Type B pancreatic cell (in vitro differentiated cells): ENCODE measurements around the gene ABHD14A. TPM values are rescaled to one million over a fixed set of nuclear protein-coding genes. Genes with fewer than 3 reads are reported as not detected.

Experiments used
- DNase-seq: peaks from one replicate; pipeline ENCODE4 v3.0.0; 2021; ENCODE audit warnings: mixed read lengths; ENCODE audit not compliant: unreplicated experiment; ENCODE audit errors: extremely low spot score
- H3K27ac Mint-ChIP-seq: 2 replicates; pipeline ENCODE4 v1.8.0; 2021; ENCODE audit warnings: mild to moderate bottlenecking, mixed read lengths
- H3K27me3 Mint-ChIP-seq: 2 replicates; pipeline ENCODE4 v1.8.0; 2021; ENCODE audit warnings: mixed read lengths
- H3K36me3 Mint-ChIP-seq: 2 replicates; pipeline ENCODE4 v1.8.0; 2021; ENCODE audit warnings: mixed read lengths
- H3K4me1 Mint-ChIP-seq: one replicate; pipeline ENCODE4 v1.8.0; 2021; ENCODE audit warnings: mixed read lengths; ENCODE audit not compliant: unreplicated experiment
- H3K4me3 Mint-ChIP-seq: 2 replicates; pipeline ENCODE4 v1.8.0; 2021; ENCODE audit warnings: mild to moderate bottlenecking, mixed read lengths
- H3K9me3 Mint-ChIP-seq: 2 replicates; pipeline ENCODE4 v1.8.0; 2021; ENCODE audit warnings: mixed read lengths
- total RNA-seq: library from RNA; stranded (reverse); gene quantifications from 2 replicates; pipeline ENCODE4 v1.2.1, GENCODE V29; 2021; ENCODE audit warnings: low replicate concordance
- TF ChIP-seq, protein P1 (sequence below): fragments of 200-600 bp; sonication (generic); conservative IDR thresholded peaks from 2 replicates; pipeline ENCODE4 v1.5.0; 2021; ENCODE audit warnings: antibody characterized with exemption, mild to moderate bottlenecking

ABHD14A gene
- total RNA-seq, 1 donor from 2014 or later: 16.6 TPM

DNA sequence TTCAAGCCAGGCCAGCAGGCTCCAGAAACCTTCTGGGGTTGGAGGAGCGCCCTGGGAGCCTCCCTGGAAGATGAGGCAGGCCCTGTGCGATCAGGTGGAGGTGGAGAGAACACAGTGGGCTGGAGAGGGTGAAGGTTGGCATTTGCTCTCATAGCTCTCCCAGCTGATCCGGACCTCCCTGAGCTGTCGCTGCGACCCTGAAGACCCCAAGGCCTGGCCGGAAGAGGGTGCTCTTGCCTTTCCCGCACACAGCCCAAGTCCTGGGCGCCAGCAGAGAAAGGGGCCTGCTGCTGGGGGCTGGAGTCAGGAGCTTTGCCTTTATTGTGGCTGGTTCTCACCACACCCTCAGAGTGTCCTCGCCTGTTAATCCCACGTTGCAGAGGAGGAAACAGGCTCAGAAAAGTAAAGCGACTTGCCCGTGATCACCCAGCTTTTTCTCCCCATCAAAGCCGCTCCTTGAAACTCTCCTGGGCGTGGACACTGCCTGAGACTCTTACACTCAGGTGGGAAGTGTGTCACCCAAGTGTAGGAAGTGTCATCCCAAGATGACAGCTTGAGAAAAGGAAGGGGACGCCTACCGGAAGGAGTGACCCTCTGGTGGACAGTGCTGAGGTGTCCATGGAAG, 29.4 kb downstream of the ABHD14A start:
- H3K27ac Mint-ChIP-seq: no peak overlapping the region
- H3K4me1 Mint-ChIP-seq: peaks cover 16% of the 10 kb centered on the region
- H3K9me3 Mint-ChIP-seq: no peaks in the 10 kb centered on the region
- no peaks in the 10 kb centered on the region for H3K27me3 Mint-ChIP-seq
- no peak for DNase-seq
- peak overlapping the region; percentile 28 for H3K4me3 Mint-ChIP-seq
- TF ChIP-seq, protein P1, sequence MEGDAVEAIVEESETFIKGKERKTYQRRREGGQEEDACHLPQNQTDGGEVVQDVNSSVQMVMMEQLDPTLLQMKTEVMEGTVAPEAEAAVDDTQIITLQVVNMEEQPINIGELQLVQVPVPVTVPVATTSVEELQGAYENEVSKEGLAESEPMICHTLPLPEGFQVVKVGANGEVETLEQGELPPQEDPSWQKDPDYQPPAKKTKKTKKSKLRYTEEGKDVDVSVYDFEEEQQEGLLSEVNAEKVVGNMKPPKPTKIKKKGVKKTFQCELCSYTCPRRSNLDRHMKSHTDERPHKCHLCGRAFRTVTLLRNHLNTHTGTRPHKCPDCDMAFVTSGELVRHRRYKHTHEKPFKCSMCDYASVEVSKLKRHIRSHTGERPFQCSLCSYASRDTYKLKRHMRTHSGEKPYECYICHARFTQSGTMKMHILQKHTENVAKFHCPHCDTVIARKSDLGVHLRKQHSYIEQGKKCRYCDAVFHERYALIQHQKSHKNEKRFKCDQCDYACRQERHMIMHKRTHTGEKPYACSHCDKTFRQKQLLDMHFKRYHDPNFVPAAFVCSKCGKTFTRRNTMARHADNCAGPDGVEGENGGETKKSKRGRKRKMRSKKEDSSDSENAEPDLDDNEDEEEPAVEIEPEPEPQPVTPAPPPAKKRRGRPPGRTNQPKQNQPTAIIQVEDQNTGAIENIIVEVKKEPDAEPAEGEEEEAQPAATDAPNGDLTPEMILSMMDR: peak; percentile 79
- no peaks in the 10 kb centered on the region for H3K36me3 Mint-ChIP-seq

DNA sequence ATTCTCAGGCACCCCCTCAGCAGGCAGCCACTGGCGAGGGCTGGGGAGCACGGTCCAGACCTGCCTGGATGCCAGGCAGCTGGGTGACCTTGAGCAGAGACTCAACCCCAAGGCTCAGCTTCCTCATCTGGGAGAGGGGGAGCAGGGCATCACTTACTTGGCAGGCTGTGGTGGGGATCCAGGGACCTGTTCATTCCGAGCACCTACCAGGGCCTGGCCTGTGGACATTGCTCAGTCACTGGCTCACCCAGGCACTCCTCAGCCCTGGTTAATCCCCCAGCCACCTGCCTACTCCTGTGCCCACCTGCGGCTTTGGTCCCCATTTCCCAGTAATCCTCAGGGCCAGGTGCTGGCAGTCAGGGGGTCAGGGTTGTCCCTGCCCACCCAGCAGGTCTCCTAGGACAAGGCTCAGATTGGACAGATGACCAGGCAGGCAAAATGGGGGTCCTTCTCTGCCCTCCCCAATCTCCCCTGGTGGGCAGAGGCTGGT, 30.1 kb downstream of the ABHD14A start:
- Mint-ChIP-seq H3K27ac (no peak overlapping the region), H3K36me3 (no peaks in the 10 kb centered on the region)

DNA sequence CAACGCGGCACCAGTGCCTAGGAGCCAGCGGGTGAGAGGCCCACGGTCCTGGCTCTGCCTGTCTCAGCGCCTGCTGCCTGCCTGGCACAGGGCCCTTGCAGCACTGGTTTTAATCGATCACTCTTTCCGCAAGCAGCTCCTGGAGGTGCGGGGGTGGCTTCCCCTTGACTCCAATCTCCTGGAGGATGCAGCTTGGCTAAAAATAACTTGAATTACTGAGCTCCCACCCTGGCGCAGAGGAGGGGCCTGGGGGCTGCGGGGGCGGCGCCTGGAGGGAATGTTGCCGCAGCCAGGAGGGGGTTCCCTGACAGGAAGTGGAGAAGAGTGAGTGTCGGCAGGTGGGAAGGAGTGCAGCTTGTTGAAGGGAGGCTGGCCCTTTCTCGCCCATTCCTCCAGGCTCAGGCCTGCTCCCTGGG, 30.7 kb downstream of the ABHD14A start:
- peaks cover 16% of the 10 kb centered on the region for H3K4me1 Mint-ChIP-seq
- DNase-seq: no peak
- H3K36me3 Mint-ChIP-seq: no peaks in the 10 kb centered on the region
- peaks cover 4% of the 10 kb centered on the region for H3K27me3 Mint-ChIP-seq
- no peaks in the 10 kb centered on the region for H3K9me3 Mint-ChIP-seq
- H3K4me3 Mint-ChIP-seq: no peak overlapping the region
- TF ChIP-seq, protein P1: no peak
- H3K27ac Mint-ChIP-seq: no peak overlapping the region

More for the DNA sequence above, 30.1 kb downstream of the ABHD14A start:
- DNase-seq: no peak
- peak overlapping the region; percentile 28 for H3K4me3 Mint-ChIP-seq
- H3K4me1 Mint-ChIP-seq: peaks cover 16% of the 10 kb centered on the region
- no peaks in the 10 kb centered on the region for H3K27me3 Mint-ChIP-seq
- TF ChIP-seq, protein P1: no peak
- H3K9me3 Mint-ChIP-seq: no peaks in the 10 kb centered on the region

DNA sequence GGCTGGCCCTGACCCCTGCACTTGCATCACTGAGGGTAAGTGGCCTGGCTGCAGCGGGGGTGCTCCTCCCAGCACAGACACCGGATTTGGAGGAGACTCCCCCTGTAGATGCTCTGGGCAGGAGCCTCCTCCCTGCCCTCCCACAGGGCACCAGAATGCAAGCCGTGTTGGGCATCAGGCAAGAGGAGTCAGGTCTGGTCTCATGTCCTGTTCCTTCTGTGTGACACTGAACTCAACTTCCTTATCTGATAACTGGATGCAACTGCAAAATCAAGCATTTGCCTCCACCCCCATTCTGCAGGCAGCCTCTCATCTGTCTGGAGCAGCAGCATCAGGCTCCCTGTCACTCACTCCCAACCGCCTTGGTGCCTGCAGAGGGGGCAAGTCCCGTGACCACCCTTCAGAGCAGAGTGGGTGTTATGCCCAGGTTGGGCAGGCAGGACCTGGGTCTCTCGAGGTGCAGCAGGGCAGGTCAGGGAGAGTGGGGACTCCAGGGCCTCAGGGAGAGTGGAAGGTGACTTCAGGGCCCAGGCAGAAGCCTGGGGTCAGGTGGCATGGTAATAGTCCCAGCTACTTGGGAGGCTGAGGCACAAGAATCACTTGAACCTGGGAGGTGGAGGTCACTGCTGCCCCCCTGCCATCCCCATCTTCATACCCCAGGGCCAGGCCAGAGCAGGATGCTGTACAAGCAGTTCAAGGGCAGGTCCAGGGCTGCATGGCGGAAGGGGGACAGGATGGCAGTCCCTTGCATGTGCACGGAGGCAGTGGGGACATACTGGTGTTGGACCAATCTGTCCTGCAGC, 31.4 kb downstream of the ABHD14A start:
- Mint-ChIP-seq H3K4me1 (peaks cover 16% of the 10 kb centered on the region), H3K27me3 (peaks cover 4% of the 10 kb centered on the region), H3K4me3 (no peak overlapping the region), H3K36me3 (no peaks in the 10 kb centered on the region), H3K9me3 (no peaks in the 10 kb centered on the region), H3K27ac (no peak overlapping the region)
- DNase-seq: no peak
- TF ChIP-seq, protein P1: no peak

DNA sequence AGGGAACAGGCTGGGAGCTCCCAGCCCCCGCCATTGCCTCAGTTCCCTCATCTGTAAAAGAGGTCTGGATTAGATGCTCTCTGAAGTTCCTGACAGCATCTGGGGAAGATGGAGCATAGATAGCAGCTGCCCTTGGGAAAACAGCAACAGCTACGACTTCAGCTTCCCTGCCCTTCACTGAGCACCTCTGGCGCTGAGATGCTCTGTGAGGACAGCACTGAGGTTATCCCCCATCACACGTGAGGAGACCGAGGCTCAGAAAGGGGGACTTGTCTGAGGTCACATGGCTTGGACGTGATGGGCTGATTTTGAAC, 31.9 kb downstream of the ABHD14A start:
- H3K36me3 Mint-ChIP-seq: no peaks in the 10 kb centered on the region
- H3K27ac Mint-ChIP-seq: no peak overlapping the region
- no peak for DNase-seq
- peaks cover 16% of the 10 kb centered on the region for H3K4me1 Mint-ChIP-seq
- TF ChIP-seq, protein P1: no peak
- H3K9me3 Mint-ChIP-seq: no peaks in the 10 kb centered on the region
- H3K4me3 Mint-ChIP-seq: no peak overlapping the region
- peaks cover 4% of the 10 kb centered on the region for H3K27me3 Mint-ChIP-seq
